ENCODE data around the gene MYO1D.

MYO1D gene

GRCh38 chr17:32502013-32502412 lies 374.9 kb downstream of the MYO1D start:
- no peak overlapping the region for H3K27ac ChIP-seq (ENCODE audit: low read length)
- no peak overlapping the region for H3K9ac ChIP-seq (ENCODE audit: low read length)
- peaks cover 9% of the 10 kb centered on the region for H3K4me1 ChIP-seq (ENCODE audit: control insufficient read depth, low read depth, low read length)
- H3K27me3 ChIP-seq (ENCODE audit: control insufficient read depth, insufficient read depth, low read length): no peaks in the 10 kb centered on the region
- H3K36me3 ChIP-seq (ENCODE audit: control insufficient read depth, low read depth, low read length): no peaks in the 10 kb centered on the region
- no peaks in the 10 kb centered on the region for H3K9me3 ChIP-seq (ENCODE audit: control insufficient read depth, low read depth, low read length)
- H3K4me3 ChIP-seq (ENCODE audit: low read length): no peak overlapping the region

DNA sequence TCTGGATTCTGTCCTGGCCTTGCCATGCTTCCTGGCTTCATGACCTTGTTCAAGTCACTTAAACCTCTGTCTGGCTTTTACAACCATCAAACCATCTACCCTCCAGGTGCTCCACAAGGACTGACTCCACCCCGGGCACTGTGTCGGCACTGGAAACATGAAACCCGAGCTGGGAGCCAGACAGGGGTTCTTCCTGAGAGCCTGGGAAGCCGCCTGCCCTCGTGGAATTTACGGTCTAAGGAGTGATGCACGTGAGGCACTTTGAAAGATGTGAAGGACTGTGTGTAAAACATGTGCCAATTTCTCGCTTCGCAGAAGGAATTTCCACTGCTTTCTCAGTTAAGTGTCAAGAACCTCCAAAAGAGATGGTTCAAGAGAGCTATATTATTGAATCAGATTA lies 378.5 kb downstream of the MYO1D start:
- Histone ChIP-seq H3K27me3 (ENCODE audit: control insufficient read depth, insufficient read depth, low read length) (no peaks in the 10 kb centered on the region), H3K9me3 (ENCODE audit: control insufficient read depth, low read depth, low read length) (no peaks in the 10 kb centered on the region), H3K27ac (ENCODE audit: low read length) (no peak overlapping the region), H3K9ac (ENCODE audit: low read length) (no peak overlapping the region), H3K4me3 (ENCODE audit: low read length) (no peak overlapping the region), H3K36me3 (ENCODE audit: control insufficient read depth, low read depth, low read length) (no peaks in the 10 kb centered on the region), H3K4me1 (ENCODE audit: control insufficient read depth, low read depth, low read length) (peaks cover 9% of the 10 kb centered on the region)

DNA sequence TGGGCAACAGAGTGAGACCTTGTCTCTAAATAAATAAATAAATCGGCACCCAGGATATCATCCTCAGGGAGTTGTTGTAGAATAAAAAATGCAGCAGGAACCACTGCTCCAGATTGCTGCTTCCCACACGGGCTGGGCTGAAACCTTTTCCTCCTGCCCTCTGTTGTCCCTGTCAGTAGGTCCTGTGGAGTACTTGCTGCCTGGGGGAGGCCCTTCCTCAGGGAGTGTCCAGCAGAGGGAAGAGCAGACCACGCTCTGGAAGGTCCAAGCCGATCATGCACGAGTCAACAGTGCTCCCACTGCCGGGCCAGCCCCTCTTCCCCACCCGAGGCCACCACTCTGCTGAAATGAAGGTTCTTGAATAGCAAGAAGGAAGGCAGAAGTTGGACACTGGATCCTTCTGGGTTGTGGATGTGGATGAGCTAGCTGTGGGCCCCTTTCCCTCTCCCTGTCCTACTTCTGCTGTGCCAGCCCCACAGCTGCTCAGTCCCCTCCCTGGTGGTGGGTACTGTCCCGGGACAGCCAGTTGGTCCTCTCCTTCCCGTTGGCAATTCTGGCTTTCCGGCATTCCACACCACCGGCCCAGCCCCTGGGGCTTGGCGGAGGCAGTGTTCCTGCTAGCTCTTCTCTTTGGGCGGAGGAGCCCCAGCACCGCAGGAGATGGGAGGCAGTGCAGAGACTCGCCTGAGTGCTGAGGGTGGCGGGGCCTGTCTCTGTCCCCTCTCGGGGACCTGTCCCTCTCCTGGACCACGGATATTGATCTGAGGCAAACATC lies 379.3 kb downstream of the MYO1D start:
- peaks cover 9% of the 10 kb centered on the region for H3K4me1 ChIP-seq (ENCODE audit: control insufficient read depth, low read depth, low read length)
- H3K4me3 ChIP-seq (ENCODE audit: low read length): no peak overlapping the region
- H3K36me3 ChIP-seq (ENCODE audit: control insufficient read depth, low read depth, low read length): no peaks in the 10 kb centered on the region
- no peak overlapping the region for H3K27ac ChIP-seq (ENCODE audit: low read length)
- no peak overlapping the region for H3K9ac ChIP-seq (ENCODE audit: low read length)
- no peaks in the 10 kb centered on the region for H3K27me3 ChIP-seq (ENCODE audit: control insufficient read depth, insufficient read depth, low read length)
- H3K9me3 ChIP-seq (ENCODE audit: control insufficient read depth, low read depth, low read length): no peaks in the 10 kb centered on the region

DNA sequence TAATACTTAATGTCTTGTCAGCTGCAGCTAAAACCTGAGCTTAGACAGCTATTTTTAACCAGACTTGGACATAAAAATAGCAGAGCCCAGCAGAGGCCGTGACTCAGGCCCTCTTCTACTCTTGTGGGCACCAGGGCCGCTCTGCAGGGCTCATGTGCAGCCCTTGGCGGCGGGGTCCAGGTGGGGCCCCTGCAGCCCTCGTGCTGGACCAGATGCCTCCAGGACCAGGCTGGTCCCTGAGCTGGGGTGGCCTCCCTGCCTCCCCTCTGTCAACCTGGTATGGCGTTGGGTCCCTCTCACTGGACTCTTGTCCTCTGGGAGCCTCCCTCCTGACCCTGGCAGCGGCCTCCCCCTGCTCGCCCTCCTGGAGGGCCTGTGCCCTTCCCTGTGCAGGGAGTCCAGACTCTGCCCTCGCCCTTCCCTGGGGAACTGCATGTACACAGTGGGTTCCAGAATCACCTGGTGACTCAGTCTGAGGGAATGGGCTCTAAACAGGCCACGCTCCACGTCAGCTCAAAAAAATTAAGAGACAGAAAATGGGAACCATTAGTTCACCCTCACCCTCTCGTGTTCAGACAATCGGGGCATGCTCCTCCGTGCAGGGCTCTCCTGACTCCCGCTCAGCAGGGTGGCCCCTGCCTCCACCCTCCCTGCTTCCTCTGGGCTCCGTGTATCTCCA lies 380.4 kb downstream of the MYO1D start:
- Histone ChIP-seq H3K4me1 (ENCODE audit: control insufficient read depth, low read depth, low read length) (peaks cover 9% of the 10 kb centered on the region), H3K27ac (ENCODE audit: low read length) (no peak overlapping the region), H3K4me3 (ENCODE audit: low read length) (no peak overlapping the region), H3K27me3 (ENCODE audit: control insufficient read depth, insufficient read depth, low read length) (no peaks in the 10 kb centered on the region), H3K9me3 (ENCODE audit: control insufficient read depth, low read depth, low read length) (no peaks in the 10 kb centered on the region), H3K9ac (ENCODE audit: low read length) (no peak overlapping the region), H3K36me3 (ENCODE audit: control insufficient read depth, low read depth, low read length) (no peaks in the 10 kb centered on the region)

DNA sequence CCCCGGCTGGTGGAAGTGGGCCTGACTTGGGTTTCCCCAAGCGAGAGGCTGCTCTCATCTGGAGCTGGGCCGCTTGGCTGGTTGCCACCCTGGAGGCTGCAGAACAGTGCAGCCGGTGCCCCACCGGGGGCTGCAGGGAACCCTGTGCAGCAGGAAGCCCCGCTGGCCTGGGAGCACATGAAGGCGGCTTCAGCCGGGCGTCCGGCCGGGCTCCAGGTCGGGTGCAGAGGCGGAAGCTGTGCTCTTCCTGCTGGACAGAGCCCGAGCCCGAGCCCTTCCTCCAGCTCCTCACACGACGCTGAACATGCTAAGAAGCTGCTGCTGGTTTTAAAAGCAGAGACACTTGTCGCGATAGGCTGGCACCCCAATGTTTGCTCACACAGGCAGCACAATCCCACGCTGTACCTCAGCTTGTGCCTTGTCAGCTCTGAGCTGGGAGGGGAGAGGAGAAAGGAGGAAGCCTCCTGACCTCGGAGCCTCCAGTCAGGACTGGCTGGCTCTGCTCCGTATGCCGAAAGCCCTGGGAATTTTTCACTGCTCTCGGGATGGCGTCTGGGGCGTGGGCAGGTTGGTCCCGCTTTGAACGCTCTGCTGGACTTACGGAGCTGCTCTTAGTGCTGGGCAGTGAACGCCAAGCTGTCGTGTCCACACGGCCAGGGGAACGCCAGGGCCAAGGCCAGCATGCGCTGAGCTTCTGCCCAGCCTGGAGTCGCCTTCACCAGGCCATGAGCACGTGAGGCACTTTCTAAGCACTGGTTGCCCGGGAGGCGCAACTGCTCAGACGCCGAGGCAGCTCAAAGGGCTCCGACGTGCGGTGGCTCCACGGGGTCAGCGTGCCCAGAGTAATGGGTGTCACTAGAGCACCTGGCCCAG lies 381.3 kb downstream of the MYO1D start:
- Histone ChIP-seq H3K27ac (ENCODE audit: low read length) (no peak overlapping the region), H3K36me3 (ENCODE audit: control insufficient read depth, low read depth, low read length) (no peaks in the 10 kb centered on the region), H3K9me3 (ENCODE audit: control insufficient read depth, low read depth, low read length) (no peaks in the 10 kb centered on the region), H3K4me1 (ENCODE audit: control insufficient read depth, low read depth, low read length) (peaks cover 9% of the 10 kb centered on the region), H3K9ac (ENCODE audit: low read length) (no peak overlapping the region), H3K27me3 (ENCODE audit: control insufficient read depth, insufficient read depth, low read length) (no peaks in the 10 kb centered on the region), H3K4me3 (ENCODE audit: low read length) (no peak overlapping the region)

DNA sequence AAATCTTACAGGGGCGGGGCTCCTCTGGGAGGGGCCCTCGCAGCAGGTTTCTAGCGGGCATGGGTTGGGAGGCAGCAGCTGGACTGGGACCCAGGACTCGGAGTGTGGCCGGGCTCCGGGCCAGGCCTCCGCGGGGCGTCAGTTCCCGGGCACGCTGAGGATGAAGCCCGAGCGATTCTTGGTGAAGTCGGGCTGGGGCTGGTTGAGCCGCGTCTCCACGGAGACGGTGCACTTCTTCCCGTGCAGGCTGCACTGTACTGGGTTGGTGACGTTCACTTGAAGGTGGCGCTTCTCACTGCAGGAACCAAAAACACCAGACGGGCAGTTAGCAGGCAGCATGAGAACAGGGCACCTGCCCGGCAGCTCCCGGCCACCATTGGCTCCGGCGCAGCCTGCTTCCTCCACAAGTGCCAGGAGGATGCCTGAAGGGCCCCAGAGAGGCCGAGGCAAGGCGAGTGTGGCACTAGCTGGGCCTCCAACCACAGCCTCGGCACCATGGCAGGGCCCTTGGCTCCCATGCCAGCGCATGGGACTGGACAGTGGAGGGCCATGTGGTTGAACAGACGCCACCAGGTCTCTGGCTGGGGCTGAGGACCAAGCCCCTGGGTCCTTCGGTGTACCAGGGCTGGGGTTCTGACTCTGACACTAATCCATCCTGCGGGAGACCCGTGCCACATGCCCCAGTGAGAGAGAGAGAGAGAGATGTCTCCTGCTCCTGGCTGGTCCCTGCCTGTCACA lies 382.1 kb downstream of the MYO1D start:
- no peaks in the 10 kb centered on the region for H3K9me3 ChIP-seq (ENCODE audit: control insufficient read depth, low read depth, low read length)
- peaks cover 9% of the 10 kb centered on the region for H3K4me1 ChIP-seq (ENCODE audit: control insufficient read depth, low read depth, low read length)
- H3K9ac ChIP-seq (ENCODE audit: low read length): no peak overlapping the region
- H3K36me3 ChIP-seq (ENCODE audit: control insufficient read depth, low read depth, low read length): no peaks in the 10 kb centered on the region
- H3K27me3 ChIP-seq (ENCODE audit: control insufficient read depth, insufficient read depth, low read length): no peaks in the 10 kb centered on the region
- H3K27ac ChIP-seq (ENCODE audit: low read length): no peak overlapping the region
- H3K4me3 ChIP-seq (ENCODE audit: low read length): no peak overlapping the region

DNA sequence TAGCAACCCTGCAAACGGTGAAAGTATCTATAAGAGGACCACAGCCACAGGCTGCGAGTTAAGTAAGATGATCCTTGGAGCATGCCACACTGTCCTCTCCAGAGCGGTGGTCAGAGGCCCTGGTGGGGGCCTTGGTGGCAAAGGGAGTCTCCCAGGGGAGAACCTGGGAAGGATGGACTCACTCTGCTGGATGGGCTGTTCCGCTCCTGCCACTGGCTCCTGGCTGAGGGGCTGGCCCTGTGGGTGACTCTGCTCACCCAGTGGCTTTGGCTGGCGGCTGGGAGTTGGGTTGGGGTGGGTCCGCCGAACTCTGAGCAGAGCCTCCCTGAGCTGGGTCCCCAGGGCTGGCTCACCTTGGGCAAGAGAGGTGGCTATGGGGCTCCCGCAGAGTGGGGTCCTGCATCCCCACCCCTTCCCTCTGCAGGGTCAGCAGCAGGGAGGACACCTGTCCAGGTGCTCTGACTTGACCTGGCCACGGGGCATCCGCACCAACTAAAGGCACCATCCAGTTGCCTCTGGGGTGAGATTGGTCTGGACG lies 382.9 kb downstream of the MYO1D start:
- Histone ChIP-seq H3K9me3 (ENCODE audit: control insufficient read depth, low read depth, low read length) (no peaks in the 10 kb centered on the region), H3K9ac (ENCODE audit: low read length) (no peak overlapping the region), H3K4me1 (ENCODE audit: control insufficient read depth, low read depth, low read length) (peaks cover 17% of the 10 kb centered on the region), H3K27ac (ENCODE audit: low read length) (no peak overlapping the region), H3K27me3 (ENCODE audit: control insufficient read depth, insufficient read depth, low read length) (no peaks in the 10 kb centered on the region), H3K36me3 (ENCODE audit: control insufficient read depth, low read depth, low read length) (no peaks in the 10 kb centered on the region), H3K4me3 (ENCODE audit: low read length) (no peak overlapping the region)

DNA sequence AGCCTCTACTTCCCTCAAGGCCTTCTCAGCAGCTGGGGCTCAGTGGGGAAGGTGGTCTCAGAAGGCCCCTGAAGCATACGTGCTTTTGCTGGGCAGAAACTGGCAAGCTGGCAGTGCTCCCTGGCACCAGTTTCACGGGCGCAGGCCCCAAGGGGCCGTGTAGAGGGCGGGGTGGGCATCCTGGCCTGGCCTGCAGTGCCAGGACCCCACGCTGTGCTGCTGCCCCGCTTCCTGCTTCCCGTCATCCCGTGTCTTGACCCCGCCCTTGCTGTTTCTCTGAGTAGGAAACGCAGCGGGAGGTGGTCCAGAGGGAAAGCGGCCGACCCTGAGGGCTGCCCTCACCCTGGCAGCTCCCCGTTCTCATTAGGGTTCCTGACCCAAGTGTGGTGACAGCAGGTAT lies 383.4 kb downstream of the MYO1D start:
- Histone ChIP-seq H3K9ac (ENCODE audit: low read length) (no peak overlapping the region), H3K36me3 (ENCODE audit: control insufficient read depth, low read depth, low read length) (peaks cover 3% of the 10 kb centered on the region), H3K4me1 (ENCODE audit: control insufficient read depth, low read depth, low read length) (peaks cover 18% of the 10 kb centered on the region), H3K4me3 (ENCODE audit: low read length) (no peak overlapping the region), H3K27ac (ENCODE audit: low read length) (no peak overlapping the region), H3K9me3 (ENCODE audit: control insufficient read depth, low read depth, low read length) (no peaks in the 10 kb centered on the region), H3K27me3 (ENCODE audit: control insufficient read depth, insufficient read depth, low read length) (no peaks in the 10 kb centered on the region)

GRCh38 chr17:32492648-32493289 lies 384.2 kb downstream of the MYO1D start:
- Histone ChIP-seq H3K36me3 (ENCODE audit: control insufficient read depth, low read depth, low read length) (peaks cover 7% of the 10 kb centered on the region), H3K4me1 (ENCODE audit: control insufficient read depth, low read depth, low read length) (peaks cover 18% of the 10 kb centered on the region), H3K4me3 (ENCODE audit: low read length) (no peak overlapping the region), H3K9ac (ENCODE audit: low read length) (no peak overlapping the region), H3K27me3 (ENCODE audit: control insufficient read depth, insufficient read depth, low read length) (no peaks in the 10 kb centered on the region), H3K9me3 (ENCODE audit: control insufficient read depth, low read depth, low read length) (no peaks in the 10 kb centered on the region), H3K27ac (ENCODE audit: low read length) (no peak overlapping the region)

DNA sequence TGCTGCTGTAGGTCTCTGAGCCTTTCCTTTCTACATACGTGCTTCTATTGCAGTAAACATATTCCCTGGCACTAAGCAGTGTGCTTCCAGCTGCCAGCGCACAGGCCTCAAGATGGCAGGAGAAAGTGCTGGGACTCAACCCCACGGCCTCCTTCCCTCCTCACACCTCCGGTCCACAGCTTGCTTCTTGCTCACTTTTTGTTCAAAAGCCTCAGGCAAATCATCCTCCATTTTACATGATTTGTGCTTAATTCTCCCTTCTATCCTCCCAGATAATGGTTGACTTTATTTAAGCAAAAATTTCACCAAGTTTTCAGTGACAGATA lies 384.7 kb downstream of the MYO1D start:
- no peaks in the 10 kb centered on the region for H3K27me3 ChIP-seq (ENCODE audit: control insufficient read depth, insufficient read depth, low read length)

More for the DNA sequence above, 384.7 kb downstream of the MYO1D start:
- Histone ChIP-seq H3K9me3 (ENCODE audit: control insufficient read depth, low read depth, low read length) (no peaks in the 10 kb centered on the region), H3K4me3 (ENCODE audit: low read length) (no peak overlapping the region), H3K36me3 (ENCODE audit: control insufficient read depth, low read depth, low read length) (peaks cover 7% of the 10 kb centered on the region), H3K9ac (ENCODE audit: low read length) (no peak overlapping the region), H3K4me1 (ENCODE audit: control insufficient read depth, low read depth, low read length) (peaks cover 15% of the 10 kb centered on the region), H3K27ac (ENCODE audit: low read length) (no peak overlapping the region)
